ENCODE results near the gene SOX10.

The SOX10 gene

DNA sequence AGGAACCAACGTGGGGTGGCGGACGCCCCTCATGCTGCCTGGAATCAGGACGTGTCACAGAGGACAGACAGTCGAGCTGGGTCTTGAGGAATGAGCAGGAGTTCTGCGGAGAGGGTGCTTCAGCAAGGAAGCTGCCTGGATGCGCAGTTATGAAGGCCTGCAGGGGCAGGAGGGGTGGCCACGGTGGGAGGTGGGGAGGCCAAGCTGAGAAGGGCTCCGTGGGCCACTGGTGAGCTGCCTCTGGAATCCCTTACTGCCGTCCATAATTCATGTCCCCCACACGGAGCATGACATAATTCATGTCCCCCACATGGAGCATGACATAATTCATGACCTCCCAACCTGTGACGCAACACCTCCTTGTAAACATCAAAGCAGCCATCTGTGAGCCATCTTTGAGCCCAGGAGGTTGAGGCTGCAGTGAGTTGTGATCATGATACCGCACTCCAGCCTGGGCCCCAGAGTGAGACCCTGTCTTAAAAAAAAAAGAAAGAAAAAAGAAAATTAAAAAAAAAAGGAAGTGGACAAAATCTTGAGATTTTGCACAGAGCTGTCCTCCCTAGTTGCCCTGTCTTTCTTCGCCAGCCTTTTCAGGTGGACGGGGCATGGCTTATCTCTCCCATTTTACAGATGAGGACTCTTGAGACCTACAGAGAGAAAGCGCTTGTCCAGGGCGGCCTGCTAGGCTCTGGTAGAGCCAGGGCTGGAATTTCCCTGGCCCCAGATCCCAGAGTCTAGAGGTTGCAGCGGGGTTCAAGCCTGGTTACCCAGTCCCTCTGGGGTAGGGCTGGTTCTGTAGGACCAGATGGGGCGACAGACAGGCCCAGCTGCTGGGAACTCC is 48.5 kb upstream of the SOX10 start (continued):
- TF ChIP-seq ZNF76 (tag by site-specific recombination; IDR thresholded peaks at IDR 0.05; ENCODE audit: borderline replicate concordance, low read depth) (peak; percentile 46; the same call in 1 of the 2 replicates), ZFP41 (tag by site-specific recombination; IDR thresholded peaks at IDR 0.05; ENCODE audit: borderline replicate concordance) (no peak), ZNF426 (tag by site-specific recombination; IDR thresholded peaks at IDR 0.05) (no peak), ZNF112 (tag by site-specific recombination; IDR thresholded peaks at IDR 0.05) (no peak), ZNF23 (tag by site-specific recombination; IDR thresholded peaks at IDR 0.05; ENCODE audit: borderline replicate concordance) (no peak), KLF16 (tag by site-specific recombination; IDR thresholded peaks at IDR 0.05) (peak; percentile 78; the same call in 1 of the 2 replicates), ZNF791 (tag by site-specific recombination; IDR thresholded peaks at IDR 0.05) (no peak), KLF8 (tag by site-specific recombination; IDR thresholded peaks at IDR 0.05) (peak; percentile 64), ZNF324 (tag by site-specific recombination; IDR thresholded peaks at IDR 0.05) (peak; percentile 96), ZNF266 (tag by site-specific recombination; IDR thresholded peaks at IDR 0.05; ENCODE audit: low read depth) (no peak), GFI1B (tag by site-specific recombination; IDR thresholded peaks at IDR 0.05) (no peak), RBAK (tag by site-specific recombination; IDR thresholded peaks at IDR 0.05) (no peak), ZFP3 (tag by site-specific recombination; IDR thresholded peaks at IDR 0.05; ENCODE audit: low read depth) (peak; percentile 89), ZNF19 (tag by site-specific recombination; IDR thresholded peaks at IDR 0.05; ENCODE audit: low read depth) (no peak), ZNF133 (tag by site-specific recombination; IDR thresholded peaks at IDR 0.05) (no peak), ZNF239 (tag by site-specific recombination; IDR thresholded peaks at IDR 0.05) (no peak), ZNF510 (tag by site-specific recombination; IDR thresholded peaks at IDR 0.05; ENCODE audit: insufficient replicate concordance) (no peak), HOXC10 (CRISPR knock-in tag; IDR thresholded peaks at IDR 0.05) (no peak), ZNF530 (tag by site-specific recombination; IDR thresholded peaks at IDR 0.05; ENCODE audit: low read depth) (no peak), ZNF404 (tag by site-specific recombination; IDR thresholded peaks at IDR 0.05) (no peak)
- TF ChIP-seq, protein P1, sequence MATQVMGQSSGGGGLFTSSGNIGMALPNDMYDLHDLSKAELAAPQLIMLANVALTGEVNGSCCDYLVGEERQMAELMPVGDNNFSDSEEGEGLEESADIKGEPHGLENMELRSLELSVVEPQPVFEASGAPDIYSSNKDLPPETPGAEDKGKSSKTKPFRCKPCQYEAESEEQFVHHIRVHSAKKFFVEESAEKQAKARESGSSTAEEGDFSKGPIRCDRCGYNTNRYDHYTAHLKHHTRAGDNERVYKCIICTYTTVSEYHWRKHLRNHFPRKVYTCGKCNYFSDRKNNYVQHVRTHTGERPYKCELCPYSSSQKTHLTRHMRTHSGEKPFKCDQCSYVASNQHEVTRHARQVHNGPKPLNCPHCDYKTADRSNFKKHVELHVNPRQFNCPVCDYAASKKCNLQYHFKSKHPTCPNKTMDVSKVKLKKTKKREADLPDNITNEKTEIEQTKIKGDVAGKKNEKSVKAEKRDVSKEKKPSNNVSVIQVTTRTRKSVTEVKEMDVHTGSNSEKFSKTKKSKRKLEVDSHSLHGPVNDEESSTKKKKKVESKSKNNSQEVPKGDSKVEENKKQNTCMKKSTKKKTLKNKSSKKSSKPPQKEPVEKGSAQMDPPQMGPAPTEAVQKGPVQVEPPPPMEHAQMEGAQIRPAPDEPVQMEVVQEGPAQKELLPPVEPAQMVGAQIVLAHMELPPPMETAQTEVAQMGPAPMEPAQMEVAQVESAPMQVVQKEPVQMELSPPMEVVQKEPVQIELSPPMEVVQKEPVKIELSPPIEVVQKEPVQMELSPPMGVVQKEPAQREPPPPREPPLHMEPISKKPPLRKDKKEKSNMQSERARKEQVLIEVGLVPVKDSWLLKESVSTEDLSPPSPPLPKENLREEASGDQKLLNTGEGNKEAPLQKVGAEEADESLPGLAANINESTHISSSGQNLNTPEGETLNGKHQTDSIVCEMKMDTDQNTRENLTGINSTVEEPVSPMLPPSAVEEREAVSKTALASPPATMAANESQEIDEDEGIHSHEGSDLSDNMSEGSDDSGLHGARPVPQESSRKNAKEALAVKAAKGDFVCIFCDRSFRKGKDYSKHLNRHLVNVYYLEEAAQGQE (tag by site-specific recombination; IDR thresholded peaks at IDR 0.05), result 0 out of 2 replicates have a peak, but pooled peaks have one; percentile 19
- TF ChIP-seq, protein P2, sequence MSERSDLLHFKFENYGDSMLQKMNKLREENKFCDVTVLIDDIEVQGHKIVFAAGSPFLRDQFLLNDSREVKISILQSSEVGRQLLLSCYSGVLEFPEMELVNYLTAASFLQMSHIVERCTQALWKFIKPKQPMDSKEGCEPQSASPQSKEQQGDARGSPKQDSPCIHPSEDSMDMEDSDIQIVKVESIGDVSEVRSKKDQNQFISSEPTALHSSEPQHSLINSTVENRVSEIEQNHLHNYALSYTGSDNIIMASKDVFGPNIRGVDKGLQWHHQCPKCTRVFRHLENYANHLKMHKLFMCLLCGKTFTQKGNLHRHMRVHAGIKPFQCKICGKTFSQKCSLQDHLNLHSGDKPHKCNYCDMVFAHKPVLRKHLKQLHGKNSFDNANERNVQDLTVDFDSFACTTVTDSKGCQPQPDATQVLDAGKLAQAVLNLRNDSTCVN (tag by site-specific recombination; optimal IDR thresholded peaks at IDR 0.05), result peak; percentile 7
- TF ChIP-seq, protein P3, sequence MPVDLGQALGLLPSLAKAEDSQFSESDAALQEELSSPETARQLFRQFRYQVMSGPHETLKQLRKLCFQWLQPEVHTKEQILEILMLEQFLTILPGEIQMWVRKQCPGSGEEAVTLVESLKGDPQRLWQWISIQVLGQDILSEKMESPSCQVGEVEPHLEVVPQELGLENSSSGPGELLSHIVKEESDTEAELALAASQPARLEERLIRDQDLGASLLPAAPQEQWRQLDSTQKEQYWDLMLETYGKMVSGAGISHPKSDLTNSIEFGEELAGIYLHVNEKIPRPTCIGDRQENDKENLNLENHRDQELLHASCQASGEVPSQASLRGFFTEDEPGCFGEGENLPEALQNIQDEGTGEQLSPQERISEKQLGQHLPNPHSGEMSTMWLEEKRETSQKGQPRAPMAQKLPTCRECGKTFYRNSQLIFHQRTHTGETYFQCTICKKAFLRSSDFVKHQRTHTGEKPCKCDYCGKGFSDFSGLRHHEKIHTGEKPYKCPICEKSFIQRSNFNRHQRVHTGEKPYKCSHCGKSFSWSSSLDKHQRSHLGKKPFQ (tag by site-specific recombination; IDR thresholded peaks at IDR 0.05), result no peak
- TF ChIP-seq, protein P4, sequence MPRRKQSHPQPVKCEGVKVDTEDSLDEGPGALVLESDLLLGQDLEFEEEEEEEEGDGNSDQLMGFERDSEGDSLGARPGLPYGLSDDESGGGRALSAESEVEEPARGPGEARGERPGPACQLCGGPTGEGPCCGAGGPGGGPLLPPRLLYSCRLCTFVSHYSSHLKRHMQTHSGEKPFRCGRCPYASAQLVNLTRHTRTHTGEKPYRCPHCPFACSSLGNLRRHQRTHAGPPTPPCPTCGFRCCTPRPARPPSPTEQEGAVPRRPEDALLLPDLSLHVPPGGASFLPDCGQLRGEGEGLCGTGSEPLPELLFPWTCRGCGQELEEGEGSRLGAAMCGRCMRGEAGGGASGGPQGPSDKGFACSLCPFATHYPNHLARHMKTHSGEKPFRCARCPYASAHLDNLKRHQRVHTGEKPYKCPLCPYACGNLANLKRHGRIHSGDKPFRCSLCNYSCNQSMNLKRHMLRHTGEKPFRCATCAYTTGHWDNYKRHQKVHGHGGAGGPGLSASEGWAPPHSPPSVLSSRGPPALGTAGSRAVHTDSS (tag by site-specific recombination; IDR thresholded peaks at IDR 0.05), result no peak
- TF ChIP-seq, protein P5, sequence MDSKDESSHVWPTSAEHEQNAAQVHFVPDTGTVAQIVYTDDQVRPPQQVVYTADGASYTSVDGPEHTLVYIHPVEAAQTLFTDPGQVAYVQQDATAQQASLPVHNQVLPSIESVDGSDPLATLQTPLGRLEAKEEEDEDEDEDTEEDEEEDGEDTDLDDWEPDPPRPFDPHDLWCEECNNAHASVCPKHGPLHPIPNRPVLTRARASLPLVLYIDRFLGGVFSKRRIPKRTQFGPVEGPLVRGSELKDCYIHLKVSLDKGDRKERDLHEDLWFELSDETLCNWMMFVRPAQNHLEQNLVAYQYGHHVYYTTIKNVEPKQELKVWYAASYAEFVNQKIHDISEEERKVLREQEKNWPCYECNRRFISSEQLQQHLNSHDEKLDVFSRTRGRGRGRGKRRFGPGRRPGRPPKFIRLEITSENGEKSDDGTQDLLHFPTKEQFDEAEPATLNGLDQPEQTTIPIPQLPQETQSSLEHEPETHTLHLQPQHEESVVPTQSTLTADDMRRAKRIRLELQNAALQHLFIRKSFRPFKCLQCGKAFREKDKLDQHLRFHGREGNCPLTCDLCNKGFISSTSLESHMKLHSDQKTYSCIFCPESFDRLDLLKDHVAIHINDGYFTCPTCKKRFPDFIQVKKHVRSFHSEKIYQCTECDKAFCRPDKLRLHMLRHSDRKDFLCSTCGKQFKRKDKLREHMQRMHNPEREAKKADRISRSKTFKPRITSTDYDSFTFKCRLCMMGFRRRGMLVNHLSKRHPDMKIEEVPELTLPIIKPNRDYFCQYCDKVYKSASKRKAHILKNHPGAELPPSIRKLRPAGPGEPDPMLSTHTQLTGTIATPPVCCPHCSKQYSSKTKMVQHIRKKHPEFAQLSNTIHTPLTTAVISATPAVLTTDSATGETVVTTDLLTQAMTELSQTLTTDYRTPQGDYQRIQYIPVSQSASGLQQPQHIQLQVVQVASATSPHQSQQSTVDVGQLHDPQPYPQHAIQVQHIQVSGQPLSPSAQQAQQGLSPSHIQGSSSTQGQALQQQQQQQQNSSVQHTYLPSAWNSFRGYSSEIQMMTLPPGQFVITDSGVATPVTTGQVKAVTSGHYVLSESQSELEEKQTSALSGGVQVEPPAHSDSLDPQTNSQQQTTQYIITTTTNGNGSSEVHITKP (tag by site-specific recombination; IDR thresholded peaks at IDR 0.05), result peak; percentile 57
